Adipose tissue (tissue), 3 donors: ENCODE measurements around the gene LBX2. TPM values are rescaled to one million over a fixed set of nuclear protein-coding genes. Genes with fewer than 3 reads are reported as not detected.
"Not testable (repeated sequence)": the region's sequence is repeated elsewhere in the genome, so short reads cannot be mapped to it uniquely, and the experiment has no call there.

Source experiments
- H3K27ac ChIP-seq: one replicate; pipeline ENCODE4 v1.5.1; 2013; ENCODE audit warnings: low read depth, low read length
- WGBS, 3 donors: extraction: QIAGEN DNeasy Blood & Tissue Kit; methylation state at CpG; one replicate each; pipeline ENCODE4 v1.1.7; 2013; 5-methylcytosine and 5-hydroxymethylcytosine counted together
- polyA plus RNA-seq, 3 donors: library from polyadenylated mRNA; stranded (reverse); fragments of 200-250 nt; gene quantifications; one replicate each; pipeline ENCODE4 v1.2.3, GENCODE V29; 2013
- donor health status: healthy with polysubstance abuse.
- donor health status: Bipolar disorder and iron deficiency.
- donor health status: healthy.

LBX2 gene
- polyA plus RNA-seq, 3 donors, result 1.3 to 3.3 (median 1.4) TPM

GRCh38 chr2:74495440-74495839 is 4.0 kb downstream of the LBX2 start:
- 79 to 93% (median 83%) methylated on average over 1 of the region's 1 CpG for WGBS, 3 donors

GRCh38 chr2:74493546-74493945 is 5.9 kb downstream of the LBX2 start:
- WGBS, 3 donors, result 86 to 100% (median 96%) methylated on average over 3 of the region's 3 CpGs
- no peak overlapping the region for H3K27ac ChIP-seq

More at GRCh38 chr2:74495440-74495839, 4.0 kb downstream of the LBX2 start:
- no peak overlapping the region for H3K27ac ChIP-seq

GRCh38 chr2:74491648-74492544 is 7.5 kb downstream of the LBX2 start:
- WGBS, 3 donors, result 88 to 95% (median 95%) methylated on average over 12 of the region's 12 CpGs
- no peak overlapping the region for H3K27ac ChIP-seq

- H3K27ac ChIP-seq, result no peak overlapping the region
- 88 to 92% (median 91%) methylated on average over 9 of the region's 9 CpGs for WGBS, 3 donors
Observed at GRCh38 chr2:74489906-74490305, 9.5 kb downstream of the LBX2 start.

GRCh38 chr2:74488643-74489481 is 10.5 kb downstream of the LBX2 start:
- H3K27ac ChIP-seq, result no peak overlapping the region
- 86 to 94% (median 90%) methylated on average over 9 of the region's 9 CpGs for WGBS, 3 donors

GRCh38 chr2:74486141-74486540 is 13.3 kb downstream of the LBX2 start:
- no peak overlapping the region for H3K27ac ChIP-seq
- 80 to 95% (median 84%) methylated on average over 2 of the region's 2 CpGs for WGBS, 3 donors

GRCh38 chr2:74483675-74484164 is 15.7 kb downstream of the LBX2 start:
- not testable (repeated sequence) for H3K27ac ChIP-seq
- whole genome bisulfite sequencing, 3 donors, result 78 to 79% (median 79%) methylated on average over 19 of the region's 19 CpGs

GRCh38 chr2:74482801-74483674 is 16.4 kb downstream of the LBX2 start, which contains the start of the genes CCDC142 and TTC31:
Gene CCDC142, minus strand, starts transcription at chr2:74482998. Its CDS starts 161 bp downstream, at chr2:74482837.
Gene TTC31, plus strand, starts transcription at chr2:74483081. Its CDS starts 15 bp downstream, at chr2:74483096.
- H3K27ac ChIP-seq, result no peak within 1 kb of the TSS
- 1% methylated on average over 48 to 50 of the region's 50 CpGs for WGBS, 3 donors

- 1 to 2% (median 1%) methylated on average over 73 to 80 of the region's 80 CpGs for WGBS, 3 donors
- no peak overlapping the region for H3K27ac ChIP-seq
Observed at GRCh38 chr2:74481961-74482800, 17.2 kb downstream of the LBX2 start.

- 43 to 48% (median 46%) methylated on average over 3 of the region's 3 CpGs for WGBS, 3 donors
Observed at GRCh38 chr2:74481431-74481830, 18.0 kb downstream of the LBX2 start.

GRCh38 chr2:74474899-74475298 is 24.5 kb downstream of the LBX2 start:
- no peak overlapping the region for H3K27ac ChIP-seq

More at GRCh38 chr2:74481431-74481830, 18.0 kb downstream of the LBX2 start:
- no peak overlapping the region for H3K27ac ChIP-seq

GRCh38 chr2:74474481-74474880 is 24.9 kb downstream of the LBX2 start:
- WGBS, 3 donors, result 92 to 96% (median 92%) methylated on average over 6 of the region's 6 CpGs

More at GRCh38 chr2:74474899-74475298, 24.5 kb downstream of the LBX2 start:
- WGBS, 3 donors, result 78 to 91% (median 82%) methylated on average over 5 of the region's 5 CpGs

GRCh38 chr2:74472945-74473258 is 26.5 kb downstream of the LBX2 start:
- no peak overlapping the region for H3K27ac ChIP-seq
- whole genome bisulfite sequencing, 3 donors, result 8 to 15% (median 10%) methylated on average over 7 of the region's 7 CpGs

More at GRCh38 chr2:74474481-74474880, 24.9 kb downstream of the LBX2 start:
- no peak overlapping the region for H3K27ac ChIP-seq

GRCh38 chr2:74472086-74472944 is 27.1 kb downstream of the LBX2 start, which contains the start of gene MRPL53:
Gene MRPL53, minus strand, starts transcription at chr2:74472680. Its CDS starts 20 bp downstream, at chr2:74472660.
- WGBS, 3 donors, result 0 to 1% (median 1%) methylated on average over 66 of the region's 66 CpGs
- peak within 1 kb of the TSS; percentile 31 for H3K27ac ChIP-seq

- WGBS, 3 donors, result 52 to 63% (median 60%) methylated on average over 16 of the region's 16 CpGs
- no peak overlapping the region for H3K27ac ChIP-seq
Observed at GRCh38 chr2:74471332-74472065, 27.9 kb downstream of the LBX2 start.
